Parathyroid adenoma (tissue), 2 donors: ENCODE measurements around the gene CNTF.

ENCODE experiments used
- H2AFZ ChIP-seq: fragments of 300-600 bp; sonication (generic); one replicate; pipeline ENCODE4 v1.7.0; 2017; ENCODE audit warnings: antibody characterized with exemption, mild to moderate bottlenecking
- H3K27ac ChIP-seq: fragments of 300-600 bp; sonication (generic); one replicate; pipeline ENCODE4 v1.7.0; 2017
- H3K27me3 ChIP-seq: fragments of 300-600 bp; sonication (generic); one replicate; pipeline ENCODE4 v1.7.0; 2017; ENCODE audit warnings: low read length; ENCODE audit not compliant: control insufficient read depth, insufficient read depth
- H3K36me3 ChIP-seq: fragments of 300-600 bp; sonication (generic); one replicate; pipeline ENCODE4 v1.7.0; 2017; ENCODE audit warnings: low read length; ENCODE audit not compliant: control insufficient read depth, insufficient read depth
- H3K4me1 ChIP-seq: fragments of 300-600 bp; sonication (generic); one replicate; pipeline ENCODE4 v1.7.0; 2017; ENCODE audit warnings: control low read depth
- H3K4me2 ChIP-seq: fragments of 300-600 bp; sonication (generic); one replicate; pipeline ENCODE4 v1.7.0; 2017; ENCODE audit warnings: low read length
- H3K4me3 ChIP-seq: fragments of 300-600 bp; sonication (generic); one replicate; pipeline ENCODE4 v1.7.0; 2017; ENCODE audit warnings: low read depth, low read length
- H3K79me2 ChIP-seq: fragments of 300-600 bp; sonication (generic); one replicate; pipeline ENCODE4 v1.7.0; 2017; ENCODE audit warnings: control low read depth
- H3K9ac ChIP-seq: fragments of 300-600 bp; sonication (generic); one replicate; pipeline ENCODE4 v1.7.0; 2017; ENCODE audit warnings: mild to moderate bottlenecking
- H3K9me3 ChIP-seq: fragments of 300-600 bp; sonication (generic); one replicate; pipeline ENCODE4 v1.7.0; 2017; ENCODE audit warnings: low read length; ENCODE audit not compliant: control insufficient read depth
- CTCF ChIP-seq: fragments of 300-600 bp; sonication (generic); IDR thresholded peaks from one replicate; pipeline ENCODE4 v1.7.0; 2017; ENCODE audit warnings: antibody characterized with exemption, mild to moderate bottlenecking
- donor health status: primary hyperparathyroidism.

Gene CNTF

GRCh38 chr11:58628446-58628845 is 6.0 kb downstream of the CNTF start:
- H3K79me2 ChIP-seq: no peaks in the 10 kb centered on the region
- H3K27ac ChIP-seq: peak overlapping the region; percentile 33
- no peaks in the 10 kb centered on the region for H3K27me3 ChIP-seq
- H3K4me2 ChIP-seq: no peak overlapping the region
- TF ChIP-seq CTCF: no peak
- peaks cover 6% of the 10 kb centered on the region for H3K4me1 ChIP-seq
- H3K4me3 ChIP-seq: no peak overlapping the region
- no peak overlapping the region for H3K9ac ChIP-seq
- H3K36me3 ChIP-seq: no peaks in the 10 kb centered on the region
- H2AFZ ChIP-seq: no peak overlapping the region
- no peaks in the 10 kb centered on the region for H3K9me3 ChIP-seq

GRCh38 chr11:58629857-58630256 is 7.4 kb downstream of the CNTF start:
- Histone ChIP-seq H3K9ac (no peak overlapping the region), H3K27ac (no peak overlapping the region), H3K9me3 (no peaks in the 10 kb centered on the region), H3K4me3 (no peak overlapping the region), H3K27me3 (no peaks in the 10 kb centered on the region), H3K79me2 (no peaks in the 10 kb centered on the region), H3K4me1 (peaks cover 9% of the 10 kb centered on the region), H2AFZ (no peak overlapping the region), H3K36me3 (no peaks in the 10 kb centered on the region), H3K4me2 (no peak overlapping the region)
- TF ChIP-seq CTCF: peak; percentile 47

GRCh38 chr11:58631378-58631777 is 8.9 kb downstream of the CNTF start:
- Histone ChIP-seq H3K79me2 (no peaks in the 10 kb centered on the region), H3K9me3 (no peaks in the 10 kb centered on the region), H3K27ac (no peak overlapping the region), H3K4me3 (no peak overlapping the region), H3K36me3 (no peaks in the 10 kb centered on the region), H3K4me1 (peaks cover 14% of the 10 kb centered on the region), H3K4me2 (no peak overlapping the region), H3K9ac (no peak overlapping the region), H2AFZ (no peak overlapping the region), H3K27me3 (no peaks in the 10 kb centered on the region)
- TF ChIP-seq CTCF: no peak

GRCh38 chr11:58632510-58632909 is 10.0 kb downstream of the CNTF start:
- Histone ChIP-seq H3K27ac (no peak overlapping the region), H3K27me3 (no peaks in the 10 kb centered on the region), H3K4me1 (peaks cover 16% of the 10 kb centered on the region), H3K9me3 (no peaks in the 10 kb centered on the region), H3K79me2 (no peaks in the 10 kb centered on the region), H3K36me3 (no peaks in the 10 kb centered on the region), H3K4me2 (no peak overlapping the region), H2AFZ (no peak overlapping the region), H3K4me3 (no peak overlapping the region), H3K9ac (no peak overlapping the region)
- TF ChIP-seq CTCF: no peak

GRCh38 chr11:58636587-58636986 is 14.1 kb downstream of the CNTF start:
- no peak for TF ChIP-seq CTCF
- Histone ChIP-seq H3K4me3 (no peak overlapping the region), H3K27me3 (no peaks in the 10 kb centered on the region), H3K36me3 (no peaks in the 10 kb centered on the region), H3K4me2 (no peak overlapping the region), H3K27ac (no peak overlapping the region), H2AFZ (no peak overlapping the region), H3K9ac (no peak overlapping the region), H3K4me1 (peaks cover 20% of the 10 kb centered on the region), H3K9me3 (no peaks in the 10 kb centered on the region), H3K79me2 (no peaks in the 10 kb centered on the region)
